ENCODE data around the gene HOXA5.
A peak's percentile ranks its signal among the peaks of the same experiment; 100 is the strongest.

Gene HOXA5

GRCh38 chr7:27098578-27099451 lies 44.7 kb downstream of the HOXA5 start:
- TF ChIP-seq PATZ1 (CRISPR knock-in tag; IDR thresholded peaks at IDR 0.05; ENCODE audit: borderline replicate concordance), result no peak
- no peak for TF ChIP-seq PPARA (CRISPR knock-in tag; IDR thresholded peaks at IDR 0.05; ENCODE audit: borderline replicate concordance)
- no peak for TF ChIP-seq ARNTL (CRISPR knock-in tag; IDR thresholded peaks at IDR 0.05; ENCODE audit: borderline replicate concordance, low read depth)
- no peak for TF ChIP-seq CREB5 (CRISPR knock-in tag; IDR thresholded peaks at IDR 0.05; ENCODE audit: low read depth)
- TF ChIP-seq ESRRG (CRISPR knock-in tag; IDR thresholded peaks at IDR 0.05), result no peak
- TF ChIP-seq TOX (CRISPR knock-in tag; IDR thresholded peaks at IDR 0.05; ENCODE audit: borderline replicate concordance), result no peak
- no peak for ATAC-seq

GRCh38 chr7:27097686-27098577 lies 45.5 kb downstream of the HOXA5 start:
- peak; percentile 39; the same call in 2 of the 3 replicates for ATAC-seq
- TF ChIP-seq TSHZ2 (CRISPR knock-in tag; IDR thresholded peaks at IDR 0.05) (no peak), GLIS3 (CRISPR knock-in tag; IDR thresholded peaks at IDR 0.05) (no peak), ZFP3 (CRISPR knock-in tag; IDR thresholded peaks at IDR 0.05) (no peak), TCF4 (CRISPR knock-in tag; IDR thresholded peaks at IDR 0.05; ENCODE audit: borderline replicate concordance) (no peak), PPARA (CRISPR knock-in tag; IDR thresholded peaks at IDR 0.05; ENCODE audit: borderline replicate concordance) (no peak), CSDC2 (CRISPR knock-in tag; IDR thresholded peaks at IDR 0.05) (no peak)

GRCh38 chr7:27096768-27097514 lies 46.5 kb downstream of the HOXA5 start:
- ATAC-seq, result no peak
- no peak for TF ChIP-seq PPARA (CRISPR knock-in tag; IDR thresholded peaks at IDR 0.05; ENCODE audit: borderline replicate concordance)
- TF ChIP-seq ARNTL (CRISPR knock-in tag; IDR thresholded peaks at IDR 0.05; ENCODE audit: borderline replicate concordance, low read depth), result no peak
- no peak for TF ChIP-seq RARB (CRISPR knock-in tag; IDR thresholded peaks at IDR 0.05)
- TF ChIP-seq ESRRG (CRISPR knock-in tag; IDR thresholded peaks at IDR 0.05), result no peak
- no peak for TF ChIP-seq ZNF565 (CRISPR knock-in tag; conservative IDR thresholded peaks at IDR 0.05; ENCODE audit: low read depth)
- TF ChIP-seq BACH2 (CRISPR knock-in tag; IDR thresholded peaks at IDR 0.05; ENCODE audit: borderline replicate concordance), result no peak
- TF ChIP-seq ZNF8 (CRISPR knock-in tag; IDR thresholded peaks at IDR 0.05), result no peak
- no peak for TF ChIP-seq CSDC2 (CRISPR knock-in tag; IDR thresholded peaks at IDR 0.05)
- no peak for TF ChIP-seq OSR1 (CRISPR knock-in tag; IDR thresholded peaks at IDR 0.05)
- no peak for TF ChIP-seq SNAI2 (CRISPR knock-in tag; IDR thresholded peaks at IDR 0.05)
- no peak for TF ChIP-seq ISL1 (CRISPR knock-in tag; IDR thresholded peaks at IDR 0.05)
- TF ChIP-seq TSHZ2 (CRISPR knock-in tag; IDR thresholded peaks at IDR 0.05), result no peak
- no peak for TF ChIP-seq CREB5 (CRISPR knock-in tag; IDR thresholded peaks at IDR 0.05; ENCODE audit: low read depth)
- no peak for TF ChIP-seq ZC3H10 (CRISPR knock-in tag; IDR thresholded peaks at IDR 0.05)
- no peak for TF ChIP-seq CSRNP3 (CRISPR knock-in tag; IDR thresholded peaks at IDR 0.05)
- no peak for TF ChIP-seq TCF4 (CRISPR knock-in tag; IDR thresholded peaks at IDR 0.05; ENCODE audit: borderline replicate concordance)
